OCI-LY7 (cell line): ENCODE results near the gene NAT10. TPM values are rescaled to one million over a fixed set of nuclear protein-coding genes. Genes with fewer than 3 reads are reported as not detected.

Source experiments
- BruUV-seq: library from RNA; stranded (reverse); fragments of 400-500 nt; replicated peaks from 2 replicates; lab custom pipeline; 2021; lab: Mats Ljungman, UMichigan
- CTCF ChIA-PET: fragments of 300-600 bp; sonication (Branson Sonifier 250); formaldehyde crosslinking; loops from one replicate; lab custom pipeline; 2022; ENCODE audit warnings: antibody characterized with exemption; ENCODE audit not compliant: unreplicated experiment; lab: Charles Lee
- POLR2A ChIA-PET: fragments of 300-600 bp; sonication (Branson Sonifier 250); formaldehyde crosslinking; loops from one replicate; lab custom pipeline; 2022; ENCODE audit warnings: antibody characterized with exemption; lab: Charles Lee
- DNase-seq: peaks from one replicate; pipeline ENCODE4 v3.0.0-alpha.2; 2015; ENCODE audit warnings: low spot score
- H2AFZ ChIP-seq: fragments of 200-600 bp; sonication (generic), shearing (Covaris generic); 2 replicates; pipeline ENCODE4 v1.6.1; 2014; ENCODE audit warnings: mild to moderate bottlenecking, antibody characterized with exemption, low read length, moderate library complexity
- H3K27ac ChIP-seq: fragments of 200-600 bp; sonication (generic); 2 replicates; pipeline ENCODE4 v1.5.1; 2014; ENCODE audit warnings: mixed run types, low read depth, mild to moderate bottlenecking, moderate library complexity, low read length, inconsistent platforms; ENCODE audit not compliant: poor library complexity, severe bottlenecking
- H3K36me3 ChIP-seq: fragments of 200-600 bp; sonication (generic); 2 replicates; pipeline ENCODE4 v1.6.1; 2014; ENCODE audit warnings: mild to moderate bottlenecking, antibody characterized with exemption, low read length, moderate library complexity, mixed read lengths; ENCODE audit not compliant: insufficient read depth
- H3K4me1 ChIP-seq: fragments of 200-600 bp; sonication (generic); 2 replicates; pipeline ENCODE4 v1.5.1; 2014; ENCODE audit warnings: mild to moderate bottlenecking, low read length; ENCODE audit not compliant: insufficient read depth, poor library complexity, severe bottlenecking
- H3K4me2 ChIP-seq: fragments of 200-600 bp; sonication (generic); 2 replicates; pipeline ENCODE4 v1.6.1; 2014; ENCODE audit warnings: mild to moderate bottlenecking, low read length
- H3K4me3 ChIP-seq: fragments of 200-600 bp; sonication (generic); 2 replicates; pipeline ENCODE4 v1.5.1; 2014; ENCODE audit warnings: mild to moderate bottlenecking, low read depth, low read length; ENCODE audit not compliant: poor library complexity, severe bottlenecking
- H3K79me2 ChIP-seq: fragments of 200-600 bp; sonication (generic); 2 replicates; pipeline ENCODE4 v1.6.1; 2016; ENCODE audit warnings: low read depth, mild to moderate bottlenecking, low read length, moderate library complexity, mixed read lengths; ENCODE audit not compliant: insufficient read depth
- H3K9me2 ChIP-seq: fragments of 200-600 bp; sonication (generic); 2 replicates; pipeline ENCODE4 v1.6.1; 2016; ENCODE audit warnings: mild to moderate bottlenecking, low read length, mixed read lengths; ENCODE audit not compliant: insufficient read depth
- H3K9me3 ChIP-seq: fragments of 200-600 bp; sonication (generic); 2 replicates; pipeline ENCODE4 v1.6.1; 2014; ENCODE audit warnings: mild to moderate bottlenecking, mixed run types, low read length, mixed read lengths
- H4K20me1 ChIP-seq: fragments of 200-600 bp; sonication (generic); 2 replicates; pipeline ENCODE4 v1.6.1; 2014; ENCODE audit warnings: mild to moderate bottlenecking, antibody characterized with exemption, low read length, moderate library complexity, mixed read lengths; ENCODE audit not compliant: insufficient read depth
- EZH2phosphoT487 ChIP-seq: fragments of 200-600 bp; sonication (generic); IDR thresholded peaks from 2 replicates; pipeline ENCODE4 v1.6.1; 2018; ENCODE audit warnings: low read depth, borderline replicate concordance, mild to moderate bottlenecking, mixed run types, antibody characterized with exemption, low read length, moderate library complexity, mixed read lengths
- intact Hi-C: fragments of 100-400 bp; cut with micrococcal nuclease; formaldehyde crosslinking; loops from one replicate; pipeline ENCODE4 v1.10.0; 2022; ENCODE audit not compliant: unreplicated experiment
- total RNA-seq, 2 experiments: library from RNA; depleted of rRNA in 1 of 2; stranded (reverse); fragments of >200 nt in 1 of 2; shearing (Covaris generic) in 1 of 2; gene quantifications; 2 replicates each; pipeline ENCODE4 v1.2.3, GENCODE V29; 2014 to 2022
- TF ChIP-seq, protein P1 (sequence below): fragments of 200-600 bp; sonication (generic); conservative IDR thresholded peaks from 2 replicates; pipeline ENCODE4 v1.5.1; 2014; ENCODE audit warnings: mild to moderate bottlenecking, antibody characterized with exemption, low read length, moderate library complexity, mixed read lengths

The NAT10 gene
- total RNA-seq, 2 experiments from 2014 or later: 64.9 to 120 TPM

DNA sequence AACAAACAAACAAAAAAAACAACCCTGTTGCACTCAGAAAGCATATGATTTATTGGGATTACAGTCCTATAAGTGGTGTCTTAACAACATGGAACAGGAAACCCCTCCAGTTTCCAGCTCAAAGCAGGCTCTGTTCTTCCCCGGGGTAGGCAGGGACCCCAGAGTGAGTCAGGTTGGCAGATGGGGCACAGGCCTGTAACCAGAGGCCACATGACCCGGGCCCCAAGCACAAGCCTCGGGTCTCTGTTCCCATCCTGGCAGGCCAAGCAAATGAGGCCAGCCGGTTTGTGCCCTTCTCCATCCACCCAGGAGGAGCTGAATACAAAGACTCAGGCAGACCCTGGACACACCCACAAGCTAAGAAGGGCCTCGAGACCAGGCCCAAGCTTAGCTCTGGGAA lies 75.8 kb downstream of the NAT10 start:
- no peak for DNase-seq
- H3K9me3 ChIP-seq: no peaks in the 10 kb centered on the region
- H3K4me1 ChIP-seq: no peaks in the 10 kb centered on the region
- POLR2A ChIA-PET: interaction anchor here (0.7 kb wide), 1 partner anchor 68 kb away, joined by 4 read pairs; no protein-coding TSS in a partner anchor
- H3K9me2 ChIP-seq: no peaks in the 10 kb centered on the region
- TF ChIP-seq, protein P1, sequence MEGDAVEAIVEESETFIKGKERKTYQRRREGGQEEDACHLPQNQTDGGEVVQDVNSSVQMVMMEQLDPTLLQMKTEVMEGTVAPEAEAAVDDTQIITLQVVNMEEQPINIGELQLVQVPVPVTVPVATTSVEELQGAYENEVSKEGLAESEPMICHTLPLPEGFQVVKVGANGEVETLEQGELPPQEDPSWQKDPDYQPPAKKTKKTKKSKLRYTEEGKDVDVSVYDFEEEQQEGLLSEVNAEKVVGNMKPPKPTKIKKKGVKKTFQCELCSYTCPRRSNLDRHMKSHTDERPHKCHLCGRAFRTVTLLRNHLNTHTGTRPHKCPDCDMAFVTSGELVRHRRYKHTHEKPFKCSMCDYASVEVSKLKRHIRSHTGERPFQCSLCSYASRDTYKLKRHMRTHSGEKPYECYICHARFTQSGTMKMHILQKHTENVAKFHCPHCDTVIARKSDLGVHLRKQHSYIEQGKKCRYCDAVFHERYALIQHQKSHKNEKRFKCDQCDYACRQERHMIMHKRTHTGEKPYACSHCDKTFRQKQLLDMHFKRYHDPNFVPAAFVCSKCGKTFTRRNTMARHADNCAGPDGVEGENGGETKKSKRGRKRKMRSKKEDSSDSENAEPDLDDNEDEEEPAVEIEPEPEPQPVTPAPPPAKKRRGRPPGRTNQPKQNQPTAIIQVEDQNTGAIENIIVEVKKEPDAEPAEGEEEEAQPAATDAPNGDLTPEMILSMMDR: no peak
- no peak for TF ChIP-seq EZH2phosphoT487
- H3K27ac ChIP-seq: no peak overlapping the region
- no peak overlapping the region for H3K4me2 ChIP-seq
- intact Hi-C loops: no loop called here
- CTCF ChIA-PET: interaction anchor here (1.0 to 1.6 kb wide), 2 partner anchors 10 to 58 kb away, joined by 4 to 5 read pairs; no protein-coding TSS in a partner anchor
- BruUV-seq: no TSS peak
- no peak overlapping the region for H2AFZ ChIP-seq
- no peaks in the 10 kb centered on the region for H3K79me2 ChIP-seq
- H3K36me3 ChIP-seq: no peaks in the 10 kb centered on the region
- no peaks in the 10 kb centered on the region for H4K20me1 ChIP-seq
- no peak overlapping the region for H3K4me3 ChIP-seq

DNA sequence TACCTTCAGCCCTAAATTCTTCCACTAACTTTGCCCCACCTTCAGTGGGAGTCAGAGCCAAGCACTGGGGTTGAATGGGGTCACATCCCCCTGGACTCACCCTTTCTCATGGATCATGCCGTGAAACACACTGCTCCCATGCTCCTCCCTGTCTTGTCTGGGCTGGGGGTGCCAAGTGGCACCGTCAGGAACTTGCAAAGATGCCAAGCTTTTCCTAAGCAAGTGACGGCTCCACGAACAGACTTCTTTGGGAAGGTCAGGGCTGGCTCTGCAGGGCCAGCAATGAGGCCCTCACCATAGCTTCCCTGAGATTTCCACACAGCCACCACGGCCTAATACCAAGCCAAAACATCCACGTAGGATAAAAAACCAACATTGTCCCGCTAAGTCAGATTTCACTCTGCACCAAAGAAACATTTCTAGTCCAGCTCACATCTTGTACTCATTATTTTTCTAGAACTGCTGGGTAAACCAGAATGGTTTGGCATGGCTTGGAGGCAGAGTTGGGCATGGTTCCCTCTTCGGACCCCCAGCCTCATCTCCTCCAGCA lies 76.5 kb downstream of the NAT10 start:
- no peak for DNase-seq
- intact Hi-C loops: no loop called here
- H3K4me1 ChIP-seq: no peaks in the 10 kb centered on the region
- no peaks in the 10 kb centered on the region for H3K9me3 ChIP-seq
- TF ChIP-seq, protein P1: no peak
- no peak for TF ChIP-seq EZH2phosphoT487
- H2AFZ ChIP-seq: no peak overlapping the region
- no peak overlapping the region for H3K27ac ChIP-seq
- CTCF ChIA-PET: interaction anchor here (0.6 to 1.6 kb wide), 3 partner anchors 9 to 186 kb away, joined by 3 to 5 read pairs (median 4); no protein-coding TSS in a partner anchor
- POLR2A ChIA-PET: interaction anchor here (0.8 kb wide), 1 partner anchor 740 kb away, joined by 5 read pairs; no protein-coding TSS in a partner anchor
- no peak overlapping the region for H3K4me3 ChIP-seq
- H4K20me1 ChIP-seq: no peaks in the 10 kb centered on the region
- H3K9me2 ChIP-seq: no peaks in the 10 kb centered on the region
- no TSS peak for BruUV-seq
- no peaks in the 10 kb centered on the region for H3K79me2 ChIP-seq
- H3K36me3 ChIP-seq: no peaks in the 10 kb centered on the region
- H3K4me2 ChIP-seq: no peak overlapping the region

DNA sequence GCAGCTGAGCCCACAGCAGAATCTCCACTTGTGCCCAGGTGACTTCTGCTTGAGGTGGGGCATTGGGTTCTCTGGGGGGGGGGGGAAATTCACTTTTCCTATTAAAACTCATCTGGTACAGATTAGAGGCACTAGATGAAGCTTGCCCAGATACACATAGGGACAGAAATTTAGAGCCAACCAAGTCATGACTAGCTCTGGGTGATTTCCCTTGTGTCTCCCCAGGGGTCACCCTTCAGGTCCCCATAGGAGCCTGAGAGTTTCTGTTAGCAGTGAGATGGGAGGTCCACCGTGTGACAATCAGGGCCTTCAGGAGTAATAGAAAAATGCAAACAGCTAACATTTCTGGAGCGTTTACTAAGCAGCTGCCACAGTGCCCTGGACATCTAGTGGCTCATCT lies 77.0 kb downstream of the NAT10 start:
- Histone ChIP-seq H3K4me1 (no peaks in the 10 kb centered on the region), H4K20me1 (no peaks in the 10 kb centered on the region), H3K4me2 (no peak overlapping the region), H3K27ac (no peak overlapping the region), H3K9me2 (no peaks in the 10 kb centered on the region), H3K9me3 (no peaks in the 10 kb centered on the region), H2AFZ (no peak overlapping the region), H3K4me3 (no peak overlapping the region), H3K36me3 (no peaks in the 10 kb centered on the region), H3K79me2 (no peaks in the 10 kb centered on the region)
- ChIA-PET POLR2A (interaction anchor here (0.8 kb wide), 1 partner anchor 740 kb away, joined by 5 read pairs; no protein-coding TSS in a partner anchor), CTCF (interaction anchor here (0.6 kb wide), 2 partner anchors 176 to 185 kb away, joined by 3 to 4 read pairs; no protein-coding TSS in a partner anchor)
- BruUV-seq: no TSS peak
- intact Hi-C loops: no loop called here
- no peak for DNase-seq
- TF ChIP-seq, protein P1: no peak
- TF ChIP-seq EZH2phosphoT487: no peak
